Mesenchymal stem cell (in vitro differentiated cells and primary cell): ENCODE results near the gene GRIN3B.

Experiments
- DNase-seq: peaks from one replicate; pipeline ENCODE4 v3.0.0-alpha.2; 2013
- H2AFZ ChIP-seq: one replicate; pipeline ENCODE4 v1.6.1; 2013; ENCODE audit warnings: low read depth, mild to moderate bottlenecking, control low read depth, inconsistent platforms, low read length, moderate library complexity
- H2AK5ac ChIP-seq: 2 replicates; pipeline ENCODE4 v1.6.1; 2013; ENCODE audit warnings: low read length, moderate library complexity, mild to moderate bottlenecking, inconsistent platforms; ENCODE audit not compliant: severe bottlenecking
- H2BK120ac ChIP-seq: one replicate; pipeline ENCODE4 v1.6.1; 2013; ENCODE audit warnings: low read depth, mild to moderate bottlenecking, inconsistent platforms, low read length, moderate library complexity
- H2BK12ac ChIP-seq, 2 experiments: one replicate each; pipeline ENCODE4 v1.6.1; 2013; ENCODE audit warnings: inconsistent platforms in 2 of 2, low read length in 2 of 2, mild to moderate bottlenecking in 2 of 2, moderate library complexity in 2 of 2, control low read depth in 1 of 2
- H2BK15ac ChIP-seq: one replicate; pipeline ENCODE4 v1.6.1; 2013; ENCODE audit warnings: mild to moderate bottlenecking, low read depth, inconsistent platforms; ENCODE audit not compliant: poor library complexity, severe bottlenecking
- H2BK5ac ChIP-seq: 2 replicates; pipeline ENCODE4 v1.6.1; 2013; ENCODE audit warnings: low read depth, mild to moderate bottlenecking, low read length, control low read depth, inconsistent platforms; ENCODE audit not compliant: poor library complexity, severe bottlenecking
- H3K14ac ChIP-seq, 2 experiments: one replicate each; pipeline ENCODE4 v1.6.1; 2013; ENCODE audit warnings: inconsistent platforms in 2 of 2, low read length in 2 of 2, control low read depth in 1 of 2, mild to moderate bottlenecking in 1 of 2, moderate library complexity in 1 of 2
- H3K18ac ChIP-seq, 2 experiments: one replicate each; pipeline ENCODE4 v1.6.1; 2013; ENCODE audit warnings: inconsistent platforms in 2 of 2, low read length in 2 of 2, control low read depth in 1 of 2, low read depth in 1 of 2, mild to moderate bottlenecking in 1 of 2
- H3K23ac ChIP-seq, 2 experiments: one replicate each; pipeline ENCODE4 v1.6.1; 2013; ENCODE audit warnings: inconsistent platforms in 2 of 2, low read length in 2 of 2, mild to moderate bottlenecking in 2 of 2, moderate library complexity in 2 of 2, control low read depth in 1 of 2
- H3K27ac ChIP-seq: 2 replicates; pipeline ENCODE4 v1.5.1; 2013; ENCODE audit warnings: mild to moderate bottlenecking, moderate library complexity, low read length, control low read depth, inconsistent platforms; ENCODE audit not compliant: poor library complexity, severe bottlenecking
- H3K27me3 ChIP-seq, 2 experiments: 2 replicates each; pipeline versions ENCODE4 v1.6.1 to v1.7.0; 2013; ENCODE audit warnings: low read length in 2 of 2, mild to moderate bottlenecking in 2 of 2, moderate library complexity in 2 of 2, control low read depth in 1 of 2, inconsistent platforms in 1 of 2; ENCODE audit not compliant: control insufficient read depth in 1 of 2, insufficient read depth in 1 of 2
- H3K36me3 ChIP-seq, 2 experiments: 2 replicates each; pipeline versions ENCODE4 v1.6.1 to v1.7.0; 2013; ENCODE audit warnings: low read length in 2 of 2, control low read depth in 1 of 2, inconsistent platforms in 1 of 2, low read depth in 1 of 2, mild to moderate bottlenecking in 1 of 2; ENCODE audit not compliant: insufficient read depth in 2 of 2, control insufficient read depth in 1 of 2
- H3K4ac ChIP-seq, 2 experiments: one replicate each; pipeline ENCODE4 v1.6.1; 2013; ENCODE audit warnings: inconsistent platforms in 2 of 2, low read length in 2 of 2, mild to moderate bottlenecking in 2 of 2, moderate library complexity in 2 of 2, control low read depth in 1 of 2, low read depth in 1 of 2
- H3K4me1 ChIP-seq: 2 replicates; pipeline ENCODE4 v1.6.1; 2013; ENCODE audit warnings: low read depth, low read length, control low read depth; ENCODE audit not compliant: control insufficient read depth, insufficient read depth
- H3K4me2 ChIP-seq: 2 replicates; pipeline ENCODE4 v1.6.1; 2013; ENCODE audit warnings: low read length, mild to moderate bottlenecking, inconsistent platforms; ENCODE audit not compliant: poor library complexity, severe bottlenecking
- H3K4me3 ChIP-seq, 2 experiments: 2 replicates each; pipeline versions ENCODE4 v1.5.1 to v1.7.0; 2013; ENCODE audit warnings: low read length in 2 of 2, mild to moderate bottlenecking in 2 of 2, control low read depth in 1 of 2, low read depth in 1 of 2; ENCODE audit not compliant: insufficient read depth in 1 of 2
- H3K79me1 ChIP-seq: replicated peaks from 2 replicates; pipeline ENCODE4 v1.6.1; 2013; ENCODE audit warnings: mild to moderate bottlenecking, control low read depth, low read length, inconsistent platforms; ENCODE audit not compliant: poor library complexity, severe bottlenecking
- H3K9ac ChIP-seq: 2 replicates; pipeline ENCODE4 v1.7.0; 2013; ENCODE audit warnings: mild to moderate bottlenecking, low read length, moderate library complexity
- H3K9me3 ChIP-seq: 2 replicates; pipeline ENCODE4 v1.7.0; 2013; ENCODE audit warnings: mild to moderate bottlenecking, low read length; ENCODE audit not compliant: control insufficient read depth
- H4K8ac ChIP-seq: one replicate; pipeline ENCODE4 v1.6.1; 2013; ENCODE audit warnings: inconsistent platforms, mild to moderate bottlenecking, low read length, moderate library complexity
- H4K91ac ChIP-seq: one replicate; pipeline ENCODE4 v1.6.1; 2013; ENCODE audit warnings: mild to moderate bottlenecking, low read length, inconsistent platforms
- WGBS: methylation state at CpG from one replicate; pipeline ENCODE4 v1.1.7; 2013; ENCODE audit warnings: mixed read lengths; 5-methylcytosine and 5-hydroxymethylcytosine counted together

GRIN3B gene

DNA sequence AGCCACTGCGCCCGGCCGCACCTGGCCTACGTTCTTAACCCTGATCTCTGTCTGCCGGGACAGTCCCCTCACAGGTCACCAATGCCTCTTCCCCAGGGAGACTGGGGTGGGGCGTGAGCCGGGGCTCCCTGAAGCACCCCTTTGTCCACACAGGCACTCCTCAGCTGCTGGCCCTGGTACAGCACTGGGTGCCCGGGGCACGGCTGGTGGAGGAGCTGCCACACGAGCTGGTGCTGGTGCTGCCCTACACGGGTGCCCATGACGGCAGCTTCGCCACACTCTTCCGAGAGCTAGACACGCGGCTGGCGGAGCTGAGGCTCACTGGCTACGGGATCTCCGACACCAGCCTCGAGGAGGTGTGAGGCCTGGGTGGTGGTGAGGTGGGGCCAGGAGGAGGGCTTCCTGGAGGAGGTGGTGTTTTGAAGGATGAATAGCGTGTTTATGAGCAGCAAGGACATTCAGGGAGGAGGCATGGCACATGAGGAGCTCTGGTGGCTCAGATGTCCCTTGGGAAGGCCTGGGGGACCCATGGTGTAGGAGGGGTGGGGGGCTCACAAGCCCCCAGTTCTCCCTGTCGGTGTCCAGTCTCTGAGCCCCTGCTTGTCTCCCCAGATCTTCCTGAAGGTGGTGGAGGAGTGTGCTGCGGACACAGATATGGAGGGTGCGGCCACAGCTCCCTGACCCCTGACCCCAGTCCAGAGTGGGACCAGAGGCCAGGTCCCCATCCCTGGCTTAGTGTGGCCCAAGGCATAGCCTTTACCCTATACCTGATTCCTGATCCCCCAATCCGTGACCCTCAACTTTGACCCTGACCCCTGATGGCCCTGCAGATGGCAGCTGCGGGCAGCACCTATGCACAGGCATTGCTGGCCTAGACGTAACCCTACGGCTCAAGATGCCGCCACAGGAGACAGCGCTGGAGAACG lies 53.2 kb downstream of the GRIN3B start:
- Histone ChIP-seq H3K27ac (no peak overlapping the region), H3K4me1 (no peaks in the 10 kb centered on the region), H2BK12ac (no peak overlapping the region), H3K4me3 (no peak overlapping the region), H2BK120ac (no peak overlapping the region), H3K9ac (no peak overlapping the region), H3K23ac (no peak overlapping the region), H2BK15ac (no peak overlapping the region), H3K18ac (no peak overlapping the region), H3K27me3 (no peaks in the 10 kb centered on the region), H4K91ac (no peak overlapping the region), H4K8ac (no peak overlapping the region), H2AK5ac (no peak overlapping the region), H3K9me3 (peaks cover 27% of the 10 kb centered on the region), H2AFZ (no peak overlapping the region), H3K14ac (no peak overlapping the region), H3K79me1 (no peaks in the 10 kb centered on the region), H3K4me2 (no peak overlapping the region), H3K36me3 (peaks cover 13 to 62% of the 10 kb centered on the region in 2 experiments), H3K4ac (no peak overlapping the region), H2BK5ac (no peak overlapping the region)
- 91% methylated on average over 31 of the region's 31 CpGs for WGBS
- no peak for DNase-seq

DNA sequence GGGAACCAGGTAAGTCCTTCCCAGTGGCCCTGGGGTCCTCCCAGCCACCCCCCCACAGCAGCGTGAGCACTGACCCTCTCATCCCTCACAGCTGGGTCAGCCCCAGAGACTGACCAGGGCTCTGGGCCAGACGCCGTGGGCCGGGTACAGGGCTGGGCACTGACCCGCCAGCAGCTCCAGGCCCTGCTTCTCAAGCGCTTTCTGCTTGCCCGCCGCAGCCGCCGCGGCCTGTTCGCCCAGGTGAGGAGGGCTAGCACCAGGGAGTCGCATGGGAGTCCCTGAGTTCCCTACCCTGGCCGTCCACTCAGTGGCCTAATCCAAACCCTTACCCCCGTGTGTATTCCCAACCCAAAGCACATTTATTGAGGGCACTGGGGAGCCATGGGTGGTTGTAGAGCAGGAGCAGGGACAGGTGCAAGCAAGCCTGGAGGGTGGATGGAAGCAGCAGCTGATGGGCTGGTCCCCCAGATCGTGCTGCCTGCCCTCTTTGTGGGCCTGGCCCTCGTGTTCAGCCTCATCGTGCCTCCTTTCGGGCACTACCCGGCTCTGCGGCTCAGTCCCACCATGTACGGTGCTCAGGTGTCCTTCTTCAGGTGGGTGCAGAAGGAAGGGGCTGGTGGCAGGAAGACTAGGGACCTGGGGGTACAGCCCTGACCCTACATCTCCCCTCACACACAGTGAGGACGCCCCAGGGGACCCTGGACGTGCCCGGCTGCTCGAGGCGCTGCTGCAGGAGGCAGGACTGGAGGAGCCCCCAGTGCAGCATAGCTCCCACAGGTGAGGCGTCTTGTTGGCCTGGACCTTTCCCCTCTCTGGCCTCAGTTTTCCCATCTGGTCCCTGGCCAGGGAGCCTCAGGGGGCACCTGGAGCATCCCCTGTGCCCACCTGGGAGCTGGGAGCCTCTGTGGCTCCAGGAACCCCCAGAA lies 54.1 kb downstream of the GRIN3B start:
- H3K4me3 ChIP-seq: no peak overlapping the region
- H2AK5ac ChIP-seq: no peak overlapping the region
- H3K14ac ChIP-seq: no peak overlapping the region
- no peak overlapping the region for H2BK120ac ChIP-seq
- no peak overlapping the region for H4K8ac ChIP-seq
- H2BK15ac ChIP-seq: no peak overlapping the region
- H3K36me3 ChIP-seq: peaks cover 13 to 64% of the 10 kb centered on the region in 2 experiments
- H3K4me1 ChIP-seq: no peaks in the 10 kb centered on the region
- H2BK5ac ChIP-seq: no peak overlapping the region
- H3K4me2 ChIP-seq: no peak overlapping the region
- no peak overlapping the region for H3K27ac ChIP-seq
- H3K9ac ChIP-seq: no peak overlapping the region
- no peak overlapping the region for H2AFZ ChIP-seq
- H3K27me3 ChIP-seq: no peaks in the 10 kb centered on the region
- peaks cover 33% of the 10 kb centered on the region for H3K9me3 ChIP-seq
- no peak overlapping the region for H3K18ac ChIP-seq
- H3K79me1 ChIP-seq: no peaks in the 10 kb centered on the region
- no peak for DNase-seq
- H2BK12ac ChIP-seq: no peak overlapping the region
- WGBS: 94% methylated on average over 21 of the region's 28 CpGs
- H3K4ac ChIP-seq: no peak overlapping the region
- no peak overlapping the region for H3K23ac ChIP-seq
- peak overlapping the region; percentile 1 for H4K91ac ChIP-seq

- H3K79me1 ChIP-seq: no peaks in the 10 kb centered on the region
- no peak overlapping the region for H3K23ac ChIP-seq
- H3K4me2 ChIP-seq: no peak overlapping the region
- H4K91ac ChIP-seq: no peak overlapping the region
- H2BK5ac ChIP-seq: no peak overlapping the region
- no peak overlapping the region for H2BK120ac ChIP-seq
- no peak for DNase-seq
- no peak overlapping the region for H2BK15ac ChIP-seq
- no peaks in the 10 kb centered on the region for H3K27me3 ChIP-seq
- H3K9ac ChIP-seq: no peak overlapping the region
- H3K4ac ChIP-seq: no peak overlapping the region
- peaks cover 13 to 64% of the 10 kb centered on the region in 2 experiments for H3K36me3 ChIP-seq
- H3K4me1 ChIP-seq: no peaks in the 10 kb centered on the region
- no peak overlapping the region for H4K8ac ChIP-seq
- H2AK5ac ChIP-seq: no peak overlapping the region
- H2BK12ac ChIP-seq: no peak overlapping the region
- peaks cover 36% of the 10 kb centered on the region for H3K9me3 ChIP-seq
- H3K27ac ChIP-seq: no peak overlapping the region
- WGBS: 98% methylated on average over 14 of the region's 14 CpGs
- no peak overlapping the region for H2AFZ ChIP-seq
- peak overlapping the region in 1 of 2 experiments; percentile 11 for H3K4me3 ChIP-seq
- no peak overlapping the region for H3K18ac ChIP-seq
- no peak overlapping the region for H3K14ac ChIP-seq
These were observed 54.8 kb downstream of the GRIN3B start for GRCh38 chr19:1055028-1055425.
